ENCODE results near the gene SLC22A16.

The SLC22A16 gene

GRCh38 chr6:110447761-110448160, 28.7 kb downstream of the SLC22A16 start:
- no peak for DNase-seq (ENCODE audit: low read depth)

- DNase-seq (ENCODE audit: low read depth): no peak
Measured at GRCh38 chr6:110446405-110446804, 30.0 kb downstream of the SLC22A16 start.

- no peak for DNase-seq (ENCODE audit: low read depth)
Measured at GRCh38 chr6:110440026-110440425, 36.4 kb downstream of the SLC22A16 start.

- DNase-seq (ENCODE audit: low read depth): no peak
Measured at GRCh38 chr6:110439356-110439755, 37.1 kb downstream of the SLC22A16 start.

GRCh38 chr6:110434961-110435602, 41.3 kb downstream of the SLC22A16 start:
- DNase-seq (ENCODE audit: low read depth): no peak

GRCh38 chr6:110432285-110432900, 44.0 kb downstream of the SLC22A16 start:
- no peak for DNase-seq (ENCODE audit: low read depth)

GRCh38 chr6:110430741-110431140, 45.7 kb downstream of the SLC22A16 start:
- no peak for DNase-seq (ENCODE audit: low read depth)

GRCh38 chr6:110430236-110430635, 46.2 kb downstream of the SLC22A16 start:
- no peak for DNase-seq (ENCODE audit: low read depth)

GRCh38 chr6:110428153-110428552, 48.3 kb downstream of the SLC22A16 start:
- no peak for DNase-seq (ENCODE audit: low read depth)

- DNase-seq (ENCODE audit: low read depth): no peak
Measured at GRCh38 chr6:110425816-110426215, 50.6 kb downstream of the SLC22A16 start.

- DNase-seq (ENCODE audit: low read depth): no peak
Measured at GRCh38 chr6:110422444-110422822, 54.0 kb downstream of the SLC22A16 start.

GRCh38 chr6:110421749-110422443, 54.5 kb downstream of the SLC22A16 start:
- no peak for DNase-seq (ENCODE audit: low read depth)

GRCh38 chr6:110419028-110419739, 57.2 kb downstream of the SLC22A16 start:
- DNase-seq (ENCODE audit: low read depth): no peak

GRCh38 chr6:110418594-110418993, 57.8 kb downstream of the SLC22A16 start:
- no peak for DNase-seq (ENCODE audit: low read depth)

- DNase-seq (ENCODE audit: low read depth): no peak
Measured at GRCh38 chr6:110415086-110415916, 61.1 kb downstream of the SLC22A16 start, which contains the start of gene DDO. TSS of gene DDO (minus strand) at chr6:110415575. CDS start at chr6:110413462, 2,113 bp downstream.

GRCh38 chr6:110414669-110415068, 61.7 kb downstream of the SLC22A16 start:
- no peak for DNase-seq (ENCODE audit: low read depth)

GRCh38 chr6:110412360-110412759, 64.1 kb downstream of the SLC22A16 start:
- DNase-seq (ENCODE audit: low read depth): no peak

- DNase-seq (ENCODE audit: low read depth): no peak
Measured at GRCh38 chr6:110410511-110410910, 65.9 kb downstream of the SLC22A16 start.

GRCh38 chr6:110409794-110410193, 66.6 kb downstream of the SLC22A16 start:
- DNase-seq (ENCODE audit: low read depth): no peak

- DNase-seq (ENCODE audit: low read depth): no peak
Measured at GRCh38 chr6:110408901-110409300, 67.5 kb downstream of the SLC22A16 start.

- DNase-seq (ENCODE audit: low read depth): no peak
Measured at GRCh38 chr6:110404607-110405006, 71.8 kb downstream of the SLC22A16 start.
